Erythroblast (primary cell): ENCODE results near the gene PCSK1N.

ENCODE experiments used
- GATA1 ChIP-seq: IDR thresholded peaks from 2 replicates; pipeline ENCODE4 v1.6.1; 2011; ENCODE audit warnings: low read depth, mild to moderate bottlenecking, control low read depth, low read length, moderate library complexity
- POLR2A ChIP-seq: IDR thresholded peaks from 2 replicates; pipeline ENCODE4 v1.6.1; 2011; ENCODE audit warnings: mild to moderate bottlenecking, low read length

DNA sequence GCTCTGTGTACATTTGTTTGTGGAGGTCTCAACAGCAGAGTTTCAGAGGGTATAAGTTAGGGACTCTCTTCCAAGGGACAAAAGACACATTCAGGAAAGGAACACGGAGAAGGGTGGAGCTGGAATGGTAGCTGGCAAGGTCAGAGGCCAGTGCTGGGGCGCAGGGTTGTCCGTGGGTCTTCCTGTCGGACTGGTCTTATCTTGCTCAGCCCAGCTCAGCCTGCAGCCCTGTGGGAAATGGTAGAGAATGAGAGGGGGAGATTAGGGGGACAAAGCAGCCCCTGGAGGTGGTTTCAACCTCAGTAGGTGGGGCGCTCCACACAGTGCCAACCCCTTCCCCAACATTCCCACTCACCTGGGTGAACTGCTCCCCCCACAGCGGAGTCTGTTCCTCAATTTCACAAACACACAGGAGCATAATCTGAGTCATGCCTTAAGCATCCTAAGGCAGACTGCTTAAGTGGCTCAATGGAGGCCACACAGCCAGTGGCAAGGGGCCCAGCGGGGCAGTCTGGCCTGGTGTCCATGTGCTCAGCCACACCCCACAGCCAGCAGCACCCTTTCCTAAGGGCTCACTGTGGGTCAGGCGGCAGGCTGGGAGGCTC lies 40.4 kb downstream of the PCSK1N start:
- TF ChIP-seq POLR2A = peak; percentile 15
- no peak for TF ChIP-seq GATA1
